HG03045 (cell line): ENCODE results near the gene SDCBP2.

Experiments
- ATAC-seq: cut with Tn5 transposase; IDR thresholded peaks from one replicate; pipeline ENCODE4 v1.9.1; 2021; ENCODE audit warnings: mild to moderate bottlenecking, moderate library complexity; ENCODE audit not compliant: unreplicated experiment

The SDCBP2 gene

DNA sequence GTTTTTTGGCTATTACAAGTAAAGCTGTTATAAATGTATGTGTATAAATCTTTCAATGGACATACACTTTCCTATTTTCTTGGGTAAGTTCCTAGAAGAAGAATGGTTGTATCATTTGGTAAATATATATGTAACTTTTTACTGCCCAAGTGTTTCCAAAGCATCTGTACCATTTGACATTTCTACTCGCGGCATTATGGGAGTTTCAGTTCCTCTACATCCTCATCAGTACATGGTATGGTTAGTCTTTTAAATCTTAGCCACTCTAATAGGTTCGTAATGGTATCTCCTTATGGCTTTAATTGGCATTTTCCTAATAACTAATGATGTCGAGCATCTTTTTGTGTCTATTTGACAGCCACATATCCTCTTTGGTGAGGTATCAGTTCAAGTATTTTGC is 49.9 kb downstream of the SDCBP2 start:
- ATAC-seq = no peak

DNA sequence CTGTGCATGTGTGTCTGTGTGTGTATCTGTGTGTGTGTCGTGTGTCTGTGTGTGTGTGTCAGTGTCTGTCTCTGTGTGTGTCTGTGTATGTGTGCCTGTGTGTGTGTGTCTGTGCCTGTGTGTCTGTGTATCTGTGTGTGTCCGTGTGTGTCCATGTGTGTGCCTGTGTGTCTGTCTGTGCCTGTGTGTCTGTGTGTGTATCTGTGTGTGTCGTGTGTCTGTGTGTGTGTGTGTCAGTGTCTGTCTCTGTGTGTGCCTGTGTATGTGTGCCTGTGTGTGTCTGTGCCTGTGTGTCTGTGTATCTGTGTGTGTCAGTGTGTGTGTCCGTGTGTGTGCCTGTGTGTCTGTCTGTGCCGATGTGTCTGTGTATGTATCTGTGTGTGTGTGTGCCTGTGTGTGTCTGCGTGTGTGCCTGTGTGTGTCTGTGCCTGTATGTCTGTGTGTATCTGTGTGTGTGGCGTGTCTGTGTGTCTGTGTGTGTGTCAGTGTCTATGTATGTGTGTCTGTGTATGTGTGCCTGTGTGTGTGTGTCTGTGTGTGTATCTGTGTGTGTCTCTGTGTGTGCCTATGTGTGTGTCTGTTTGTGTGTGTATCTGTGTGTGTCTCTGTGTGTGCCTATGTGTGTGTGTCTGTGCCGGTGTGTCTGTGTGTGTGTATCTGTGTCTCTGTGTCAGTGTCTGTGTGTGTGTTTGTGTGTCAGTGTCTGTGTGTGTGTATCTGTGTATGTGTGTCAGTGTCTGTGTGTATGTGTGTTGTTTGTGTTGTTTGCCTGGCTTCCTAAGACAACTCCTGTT is 51.2 kb downstream of the SDCBP2 start:
- ATAC-seq = no peak

DNA sequence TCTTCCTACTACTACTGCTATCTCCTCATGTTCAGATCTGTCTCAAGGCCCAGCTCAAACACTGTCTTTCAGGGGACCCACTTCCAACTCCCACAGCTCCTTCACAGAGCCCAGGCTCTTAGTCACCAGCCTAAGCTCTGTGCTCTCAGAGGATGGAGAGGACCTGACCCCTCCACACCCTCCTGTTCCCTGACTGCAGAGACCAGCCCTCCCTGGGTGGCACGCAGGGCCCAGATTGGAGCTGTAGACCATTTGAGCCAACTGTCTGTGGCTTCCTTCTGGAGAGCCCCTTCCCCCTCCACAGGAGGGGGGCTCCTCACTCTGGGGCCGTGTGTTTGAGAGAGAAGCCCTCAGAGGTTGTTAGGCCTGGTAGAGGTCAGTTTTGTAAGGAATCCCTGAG is 53.0 kb downstream of the SDCBP2 start:
- ATAC-seq = no peak

DNA sequence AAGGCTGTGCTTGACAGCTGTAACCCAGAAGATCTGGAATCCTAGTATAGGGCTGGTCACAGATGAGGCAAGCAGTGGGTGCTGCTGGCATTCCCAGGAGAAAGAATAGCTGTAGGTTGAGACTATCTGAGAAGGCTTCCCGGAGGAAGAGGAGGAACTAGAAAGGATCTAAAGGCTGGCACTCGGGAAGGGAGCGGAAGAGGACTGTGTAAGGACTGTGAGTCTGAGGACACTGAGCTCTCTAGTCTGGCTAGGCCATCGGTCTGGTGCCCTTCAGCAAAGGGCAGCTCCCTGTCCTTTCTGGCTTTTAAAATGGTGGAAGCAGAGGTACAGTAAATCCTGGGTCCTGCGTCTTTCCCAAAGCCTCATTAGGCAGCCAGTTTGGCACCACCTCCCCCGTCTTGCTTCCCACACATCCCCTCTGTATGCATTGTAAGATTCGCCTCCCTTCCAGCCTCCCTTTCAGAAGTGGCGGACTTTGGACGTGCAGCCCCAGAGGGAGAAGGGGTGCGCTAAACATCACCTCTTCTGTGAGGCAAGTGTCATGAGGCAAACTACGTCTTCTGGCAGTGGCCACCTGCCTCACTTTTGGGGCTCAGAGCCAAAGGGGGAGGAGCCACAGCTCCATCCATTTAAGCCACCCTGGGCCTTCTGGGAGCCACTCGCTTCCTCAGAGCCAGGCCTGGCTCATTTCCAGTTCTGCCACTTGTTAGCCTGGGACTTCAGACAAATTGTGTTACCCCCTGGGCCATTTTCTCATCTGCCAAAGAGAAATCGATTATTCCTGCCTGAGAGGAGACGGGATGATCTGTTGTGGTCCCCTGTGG is 54.2 kb downstream of the SDCBP2 start:
- no peak for ATAC-seq

DNA sequence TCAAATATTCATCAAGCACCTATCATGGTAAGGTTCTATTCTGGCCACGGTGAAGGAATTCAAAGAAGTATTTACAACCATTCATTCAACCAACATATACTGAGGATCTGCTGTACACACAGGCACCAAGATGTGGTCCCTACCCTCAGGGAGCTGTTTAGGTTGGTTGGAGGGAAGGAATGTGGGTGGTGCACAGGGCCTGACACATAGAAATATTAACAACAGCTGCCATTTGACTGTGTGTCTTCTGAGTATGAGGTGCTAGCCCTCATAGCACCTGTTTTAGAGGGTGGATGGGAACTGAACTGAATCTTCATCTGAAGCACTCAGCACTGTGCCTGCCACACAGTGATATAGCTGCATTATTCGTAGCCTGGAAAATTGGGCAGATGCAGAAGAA is 55.6 kb downstream of the SDCBP2 start:
- no peak for ATAC-seq

DNA sequence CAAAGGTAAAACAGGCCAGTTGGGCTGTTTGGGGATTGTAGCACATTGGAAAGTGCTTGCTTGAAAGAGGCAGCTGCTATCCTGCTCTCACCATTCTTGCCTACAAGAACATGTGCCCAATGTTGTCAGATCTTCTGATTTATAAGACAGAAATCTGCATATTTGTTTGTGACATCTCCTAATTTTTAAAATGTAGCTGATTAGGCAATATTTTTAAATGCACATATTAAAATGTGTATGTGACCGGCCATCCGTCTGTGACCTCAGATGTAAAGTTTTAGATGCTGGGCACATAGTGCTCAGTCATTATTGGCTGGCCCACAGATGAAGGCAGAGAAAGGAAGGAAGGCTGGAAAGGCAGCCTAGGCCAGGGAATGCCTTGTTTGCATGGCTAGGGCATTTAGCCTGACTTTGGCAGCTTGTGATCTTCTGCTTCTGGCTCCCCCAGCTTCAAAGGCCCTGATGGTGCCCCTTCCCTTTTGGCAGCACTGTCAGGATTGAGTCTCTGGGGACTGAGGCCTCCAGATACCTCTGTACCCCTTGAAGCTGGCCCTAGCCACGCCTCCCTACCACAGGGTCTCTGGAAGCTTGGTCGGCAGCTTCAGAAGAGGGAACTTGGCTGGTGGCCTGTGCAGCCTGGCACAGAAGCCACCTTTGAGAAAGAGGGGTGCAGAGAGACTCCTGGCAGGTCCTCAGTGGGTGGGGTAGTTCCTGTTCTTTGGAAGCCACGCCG is 56.4 kb downstream of the SDCBP2 start:
- no peak for ATAC-seq

DNA sequence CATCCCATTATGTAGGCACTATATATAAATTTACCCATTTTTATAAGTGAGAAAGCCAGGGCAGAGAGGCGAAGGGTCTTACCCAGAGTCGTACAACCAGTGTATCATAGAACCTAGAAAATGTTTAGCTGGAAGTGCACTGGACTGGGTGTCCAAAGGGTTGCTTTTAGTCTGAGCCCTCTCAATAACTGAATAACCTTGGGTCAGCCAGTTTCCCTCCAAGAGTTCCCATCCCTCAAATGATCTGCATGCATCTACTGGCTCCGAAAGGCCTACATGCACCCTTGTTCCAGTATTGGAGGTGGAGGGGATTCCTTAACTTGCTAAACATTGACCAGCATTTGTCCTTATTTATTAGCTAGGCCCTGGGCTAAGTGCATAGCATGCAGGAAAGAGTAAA is 59.1 kb downstream of the SDCBP2 start:
- ATAC-seq = no peak

DNA sequence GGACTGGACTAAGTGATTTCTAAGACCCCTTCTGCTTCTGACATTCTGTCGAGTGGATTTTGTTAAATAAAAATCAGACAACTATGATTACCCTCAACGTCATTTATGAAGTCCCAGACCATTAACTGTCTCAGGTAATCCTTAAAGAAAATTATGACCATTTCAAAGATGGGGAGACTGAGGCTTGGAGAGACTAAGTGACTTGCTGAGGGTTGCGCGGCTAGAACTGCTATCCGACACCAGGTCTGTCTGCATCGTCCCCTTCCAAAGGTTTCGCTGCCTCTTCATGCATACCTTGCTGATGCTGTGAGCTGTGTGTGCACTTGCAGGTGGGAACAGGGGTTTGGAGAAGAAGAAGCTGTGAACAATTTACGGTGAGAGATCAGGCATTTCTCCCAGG is 59.7 kb downstream of the SDCBP2 start:
- no peak for ATAC-seq

DNA sequence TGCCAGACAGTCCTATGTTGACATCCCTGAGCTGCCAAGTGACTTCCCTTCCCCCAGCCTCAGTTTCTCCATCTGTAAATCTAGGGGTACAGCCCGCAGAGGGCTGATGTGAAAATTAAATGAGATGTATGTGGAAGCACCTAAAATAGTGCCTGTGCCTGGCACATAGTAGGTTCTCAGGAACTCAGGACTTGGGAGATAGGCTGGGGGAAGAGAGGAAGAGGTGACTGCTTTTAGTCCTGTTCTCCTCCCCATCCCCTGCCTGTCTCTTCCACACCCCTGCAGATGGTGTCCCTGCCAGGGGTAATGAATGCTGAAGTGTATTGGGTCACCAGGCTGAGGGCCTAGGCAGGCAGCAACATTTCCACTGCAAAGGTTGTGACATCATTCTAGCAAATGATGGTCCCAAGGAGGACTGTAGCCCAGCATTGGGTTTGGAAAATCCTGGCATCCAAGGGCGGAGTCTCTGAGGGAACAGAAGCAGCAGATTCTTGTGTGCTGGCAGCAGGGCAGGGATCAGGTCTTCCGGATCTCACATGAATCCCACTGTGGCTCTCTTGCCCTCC is 61.0 kb downstream of the SDCBP2 start:
- no peak for ATAC-seq

DNA sequence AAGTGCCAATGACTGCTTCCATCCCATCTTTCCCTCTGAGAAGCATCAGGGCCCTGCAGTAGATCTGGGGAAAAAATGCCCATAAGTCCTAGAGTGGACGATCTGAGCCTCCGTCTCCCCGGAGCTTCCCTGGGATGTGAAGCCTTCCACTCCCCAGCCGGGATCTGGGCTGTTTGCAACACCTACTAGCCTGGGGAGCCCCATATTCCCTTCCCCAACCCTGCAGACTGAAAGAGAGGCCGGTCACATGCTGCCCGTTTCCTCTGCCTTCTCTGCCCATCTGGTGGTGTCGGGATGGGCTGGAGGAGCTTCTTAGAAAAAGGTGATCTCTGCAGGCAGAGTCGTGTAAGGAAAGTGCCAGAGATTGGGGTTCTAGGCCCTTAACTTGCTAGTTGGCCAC is 61.8 kb downstream of the SDCBP2 start:
- ATAC-seq = no peak

DNA sequence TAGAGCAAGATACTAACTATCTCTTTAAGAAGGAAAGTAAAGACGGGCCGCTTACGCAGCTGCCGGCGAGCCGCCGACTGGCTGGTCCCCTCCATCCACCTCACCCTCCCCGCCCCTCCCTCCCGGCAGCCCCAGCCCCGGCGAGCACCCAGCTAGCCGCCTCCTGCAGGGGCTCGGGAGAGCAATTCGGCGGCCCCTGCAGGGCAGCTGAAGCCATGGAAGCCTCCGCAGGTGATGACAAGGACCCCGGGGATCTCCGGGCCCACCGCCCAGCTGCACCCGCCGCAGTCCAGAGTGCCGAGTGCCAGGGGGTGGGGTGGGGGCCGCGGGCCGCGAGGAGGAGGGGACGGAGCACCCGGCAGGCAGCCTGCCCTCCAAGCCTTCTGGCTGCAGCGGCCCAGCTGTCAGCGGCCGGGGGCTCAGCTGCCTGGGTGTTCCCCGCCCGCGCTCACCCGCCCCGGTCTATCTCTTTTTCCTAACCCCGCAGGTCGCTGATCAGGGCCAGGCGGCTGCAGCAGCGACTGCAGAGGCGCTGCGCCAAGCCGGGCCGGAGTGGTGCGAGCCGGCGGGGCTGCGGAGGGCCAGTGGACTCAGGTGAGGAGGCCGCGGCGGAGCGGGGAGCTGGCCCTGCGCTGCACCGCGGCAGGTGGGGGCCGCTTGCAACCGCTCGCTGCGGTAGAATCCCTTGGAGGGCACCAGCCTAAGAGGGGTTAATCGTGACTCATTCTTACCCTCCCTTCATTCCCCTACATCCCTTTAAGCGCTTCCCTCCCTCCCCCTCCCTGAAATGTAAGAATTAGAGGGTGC is 62.6 kb downstream of the SDCBP2 start, which contains the start of gene SNPH:
Gene SNPH (plus strand): TSS at position 128 of the 807 bp plus-strand sequence. CDS start 29,946 bp downstream, outside the sequence.
- peak; percentile 67 for ATAC-seq

DNA sequence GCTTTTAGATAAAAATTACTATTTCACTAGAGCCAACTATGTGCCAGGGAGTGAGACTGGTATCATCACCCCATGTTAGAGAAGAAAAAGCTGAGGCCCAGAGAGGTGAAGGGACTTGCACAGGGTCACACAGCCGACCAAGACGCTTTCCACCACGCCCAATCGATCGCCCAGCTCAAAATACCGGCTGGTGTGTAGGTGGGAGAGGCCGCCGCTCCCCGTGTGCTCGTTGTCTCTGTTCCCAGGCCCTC is 63.1 kb downstream of the SDCBP2 start:
- ATAC-seq = no peak

DNA sequence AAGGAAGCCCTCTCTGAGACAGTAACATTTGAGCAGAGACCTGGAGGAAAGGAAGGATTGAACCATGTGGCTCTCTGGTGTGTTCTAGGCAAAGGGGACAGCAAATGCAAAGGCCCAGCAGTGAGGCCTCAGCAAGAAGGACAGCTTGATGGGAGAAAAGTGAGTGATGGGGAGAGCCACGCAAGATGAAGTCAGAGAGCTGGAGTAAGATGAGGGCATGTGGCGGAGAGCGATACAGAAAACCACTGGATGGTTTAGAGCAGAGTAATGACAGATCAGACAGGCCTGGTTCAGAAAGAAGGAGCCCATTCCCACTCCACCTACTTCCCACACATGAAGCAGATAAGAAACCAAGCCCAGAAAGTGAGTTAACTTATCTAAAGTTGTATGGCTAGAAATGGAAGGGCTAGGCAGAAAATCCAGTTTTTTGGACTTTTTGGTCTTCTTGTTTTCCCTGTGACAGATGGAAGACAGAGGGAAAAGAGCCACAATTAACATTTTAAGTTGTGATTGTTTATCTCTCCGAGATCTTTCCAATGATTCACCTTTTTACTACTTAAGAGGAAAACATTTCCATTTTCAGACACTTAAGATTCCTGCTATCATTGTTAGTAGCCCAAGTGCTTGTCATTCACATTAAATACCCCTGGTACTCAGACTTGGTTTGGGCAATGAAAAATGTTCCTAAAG is 63.6 kb downstream of the SDCBP2 start:
- ATAC-seq = no peak

DNA sequence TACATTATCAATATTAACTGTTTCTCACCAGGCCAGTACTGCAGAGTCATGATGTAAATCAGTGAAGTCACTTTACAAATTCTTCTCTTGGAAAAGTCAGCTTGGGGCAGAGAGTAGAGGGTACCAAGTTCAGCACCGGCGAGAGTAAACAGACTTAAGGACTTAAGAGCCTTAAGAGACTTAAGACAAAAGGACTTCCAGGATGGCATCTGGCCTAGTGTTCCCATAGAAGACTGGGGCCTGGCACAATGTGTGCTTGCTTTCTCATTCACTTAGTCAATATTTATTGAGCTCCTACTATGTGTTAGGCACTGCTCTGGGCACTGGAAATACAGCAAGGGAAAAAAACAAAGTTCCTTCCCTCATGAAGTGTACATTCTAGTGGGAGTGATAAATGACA is 64.2 kb downstream of the SDCBP2 start:
- no peak for ATAC-seq

DNA sequence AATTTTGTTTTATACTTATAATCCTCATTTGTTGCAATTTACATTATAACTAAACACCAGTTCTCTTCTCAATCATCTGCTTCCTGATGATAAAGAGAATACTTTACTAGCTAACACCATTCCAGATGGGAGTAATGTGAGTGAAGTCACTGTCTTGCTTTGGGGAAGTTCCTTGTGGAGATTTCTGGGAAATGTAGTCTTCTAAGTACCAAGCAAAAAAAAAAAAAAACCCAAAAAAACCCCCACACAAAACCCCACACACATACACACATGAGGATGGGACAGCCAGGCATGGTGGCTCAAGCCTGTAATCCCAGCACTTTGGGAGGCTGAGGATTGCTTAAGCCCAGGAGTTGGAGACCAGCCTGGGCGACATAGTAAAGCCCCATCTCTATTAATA is 65.1 kb downstream of the SDCBP2 start:
- no peak for ATAC-seq
